Urothelium cell line (cell line): ENCODE measurements around the gene POP5.
"Not testable (repeated sequence)": the region's sequence is repeated elsewhere in the genome, so short reads cannot be mapped to it uniquely, and the experiment has no call there.

Experiments
- DNase-seq: peaks from one replicate; pipeline ENCODE4 v3.0.0; 2011; ENCODE audit warnings: low spot score, mixed read lengths
- FAIRE-seq: peaks from 2 replicates; lab custom pipeline; 2011; peaks lifted over from hg19 to GRCh38; lab: Jason Lieb, UNC

Gene POP5

GRCh38 chr12:120580787-120581723 is at the start of gene POP5:
POP5 (minus strand) TSS chr12:120581402; CDS start chr12:120581362, 40 bp downstream.
- DNase-seq = peak; percentile 94
- no peak for FAIRE-seq

GRCh38 chr12:120630104-120630892 is 49.1 kb upstream of the POP5 start:
- FAIRE-seq (no peak), DNase-seq (no peak)

GRCh38 chr12:120628919-120629318 is 47.7 kb upstream of the POP5 start:
- FAIRE-seq (peak; percentile 13), DNase-seq (no peak)

GRCh38 chr12:120625557-120626419 is 44.6 kb upstream of the POP5 start:
- DNase-seq (no peak), FAIRE-seq (no peak)

- no peak for DNase-seq
- FAIRE-seq = no peak
These were observed 39.4 kb upstream of the POP5 start for GRCh38 chr12:120620624-120621023.

GRCh38 chr12:120618954-120619615 is 37.9 kb upstream of the POP5 start:
- DNase-seq = no peak
- no peak for FAIRE-seq

- DNase-seq, FAIRE-seq: not testable (repeated sequence)
These were observed 36.6 kb upstream of the POP5 start for GRCh38 chr12:120617767-120618166.

GRCh38 chr12:120617193-120617592 is 36.0 kb upstream of the POP5 start:
- not testable (repeated sequence) for FAIRE-seq, DNase-seq

- DNase-seq = no peak
- no peak for FAIRE-seq
These were observed 33.6 kb upstream of the POP5 start for GRCh38 chr12:120614848-120615247.

- not testable (repeated sequence) for FAIRE-seq, DNase-seq
These were observed 30.3 kb upstream of the POP5 start for GRCh38 chr12:120611534-120611933.

GRCh38 chr12:120610560-120610959 is 29.4 kb upstream of the POP5 start:
- DNase-seq (no peak), FAIRE-seq (no peak)

GRCh38 chr12:120602416-120602815 is 21.2 kb upstream of the POP5 start:
- not testable (repeated sequence) for FAIRE-seq, DNase-seq

- no peak for FAIRE-seq
These were observed 18.7 kb upstream of the POP5 start for GRCh38 chr12:120599672-120600552.

GRCh38 chr12:120598674-120599463 is 17.7 kb upstream of the POP5 start:
- DNase-seq = peak; percentile 68
- FAIRE-seq = no peak

More at GRCh38 chr12:120599672-120600552, 18.7 kb upstream of the POP5 start:
- no peak for DNase-seq

- DNase-seq = no peak
These were observed 16.7 kb upstream of the POP5 start for GRCh38 chr12:120597861-120598260.

GRCh38 chr12:120596901-120597300 is 15.7 kb upstream of the POP5 start:
- no peak for FAIRE-seq
- no peak for DNase-seq

More at GRCh38 chr12:120597861-120598260, 16.7 kb upstream of the POP5 start:
- no peak for FAIRE-seq

- no peak for FAIRE-seq
- no peak for DNase-seq
These were observed 11.2 kb upstream of the POP5 start for GRCh38 chr12:120592121-120593049.
